Endothelial cell of umbilical vein (primary cell): ENCODE data around the gene SESN3. TPM values are rescaled to one million over a fixed set of nuclear protein-coding genes. Genes with fewer than 3 reads are reported as not detected.

Source experiments
- BruUV-seq: library from RNA; stranded (reverse); fragments of 400-500 nt; replicated peaks from 2 replicates; lab custom pipeline; 2021; lab: Mats Ljungman, UMichigan
- CTCF ChIA-PET: fragments of 300-600, 350-600 bp; sonication (Branson Sonifier 250); formaldehyde crosslinking; loops from one replicate; lab custom pipeline; 2021; ENCODE audit warnings: antibody characterized with exemption, inconsistent platforms; lab: Charles Lee
- POLR2A ChIA-PET: fragments of 300-600, 350-600 bp; sonication (Branson Sonifier 250); formaldehyde crosslinking; loops from one replicate; lab custom pipeline; 2021; ENCODE audit warnings: antibody characterized with exemption, inconsistent platforms; lab: Charles Lee
- DNase-seq: peaks from one replicate; pipeline ENCODE4 v3.0.0-alpha.2; 2011; ENCODE audit warnings: low read depth, low spot score
- FAIRE-seq: peaks from 2 replicates; lab custom pipeline; 2011; peaks lifted over from hg19 to GRCh38; lab: Jason Lieb, UNC
- H2AFZ ChIP-seq: 2 replicates; pipeline ENCODE4 v1.6.0; 2012; ENCODE audit warnings: low read depth, low read length, control low read depth, inconsistent platforms
- H3K27ac ChIP-seq: 2 replicates; pipeline ENCODE4 v1.5.1; 2011; ENCODE audit warnings: low read depth, mild to moderate bottlenecking, control low read depth, low read length, moderate library complexity; ENCODE audit not compliant: insufficient read depth
- H3K27me3 ChIP-seq, 2 experiments: 2 replicates each; pipeline versions ENCODE4 v1.6.0 to v1.6.1; 2011; ENCODE audit warnings: low read length in 2 of 2, mixed read lengths in 1 of 2; ENCODE audit not compliant: control insufficient read depth in 2 of 2, insufficient read depth in 2 of 2
- H3K36me3 ChIP-seq, 2 experiments: 2 replicates in 1 of 2; 3 replicates in 1 of 2; pipeline ENCODE4 v1.5.1; 2011; ENCODE audit warnings: low read length in 2 of 2, mild to moderate bottlenecking in 1 of 2, moderate library complexity in 1 of 2; ENCODE audit not compliant: control insufficient read depth in 2 of 2, insufficient read depth in 2 of 2; ENCODE audit errors: extremely low read depth in 1 of 2
- H3K4me1 ChIP-seq: 3 replicates; pipeline ENCODE4 v1.5.1; 2011; ENCODE audit warnings: mild to moderate bottlenecking, low read length; ENCODE audit not compliant: control insufficient read depth, insufficient read depth; ENCODE audit errors: extremely low read depth
- H3K4me2 ChIP-seq: 2 replicates; pipeline ENCODE4 v1.6.1; 2011; ENCODE audit warnings: low read length, control low read depth, mixed read lengths; ENCODE audit not compliant: insufficient read depth
- H3K4me3 ChIP-seq, 3 experiments: fragments of 200-600 bp in 1 of 3; sonication (generic), shearing (Covaris generic) in 1 of 3; replicated peaks in 1 of 3; 2 replicates each; pipeline ENCODE4 v1.5.1; 2011 to 2016; ENCODE audit warnings: control low read depth in 3 of 3, low read length in 3 of 3, mild to moderate bottlenecking in 2 of 3, inconsistent platforms in 1 of 3, low read depth in 1 of 3, moderate library complexity in 1 of 3; ENCODE audit not compliant: insufficient read depth in 1 of 3
- H3K79me2 ChIP-seq: 2 replicates; pipeline ENCODE4 v1.6.0; 2012; ENCODE audit warnings: low read length, inconsistent platforms; ENCODE audit not compliant: control insufficient read depth, insufficient read depth
- H3K9ac ChIP-seq: replicated peaks from 2 replicates; pipeline ENCODE3; 2011; ENCODE audit warnings: low read length, control low read depth; ENCODE audit not compliant: insufficient read depth; ENCODE audit errors: extremely low read depth
- H3K9me1 ChIP-seq: replicated peaks from 3 replicates; pipeline ENCODE4 v1.6.0; 2011; ENCODE audit warnings: mild to moderate bottlenecking, low read length; ENCODE audit not compliant: control insufficient read depth, insufficient read depth; ENCODE audit errors: extremely low read depth
- H3K9me3 ChIP-seq: replicated peaks from 2 replicates; pipeline ENCODE4 v1.5.1; 2012; ENCODE audit warnings: low read length, inconsistent platforms; ENCODE audit not compliant: control insufficient read depth, insufficient read depth
- H4K20me1 ChIP-seq: replicated peaks from 2 replicates; pipeline ENCODE3; 2011; ENCODE audit warnings: mild to moderate bottlenecking, low read length; ENCODE audit not compliant: control insufficient read depth, insufficient read depth; ENCODE audit errors: extremely low read depth
- CTCF ChIP-seq, 2 donors: IDR thresholded peaks; 1 replicate in 1 of 2; 2 replicates in 1 of 2; pipeline ENCODE4 v1.5.1; 2011; ENCODE audit warnings: low read length in 2 of 2, mild to moderate bottlenecking in 2 of 2, moderate library complexity in 2 of 2, control low read depth in 1 of 2, inconsistent platforms in 1 of 2, low read depth in 1 of 2; ENCODE audit not compliant: insufficient read depth in 1 of 2; ENCODE audit errors: extremely low read depth in 1 of 2
- EZH2 ChIP-seq: IDR thresholded peaks from 2 replicates; pipeline ENCODE4 v1.6.1; 2012; ENCODE audit warnings: borderline replicate concordance, low read depth, mild to moderate bottlenecking, moderate library complexity, low read length, inconsistent platforms; ENCODE audit not compliant: severe bottlenecking
- FOS ChIP-seq: IDR thresholded peaks from 2 replicates; pipeline ENCODE4 v1.6.1; 2011; ENCODE audit warnings: mild to moderate bottlenecking, low read length, moderate library complexity, borderline replicate concordance; ENCODE audit not compliant: insufficient read depth
- GATA2 ChIP-seq: IDR thresholded peaks from 2 replicates; pipeline ENCODE4 v1.7.0; 2011; ENCODE audit warnings: low read depth, mild to moderate bottlenecking, moderate library complexity, mixed read lengths, low read length; ENCODE audit not compliant: insufficient read length, insufficient read depth
- JUN ChIP-seq: IDR thresholded peaks from 2 replicates; pipeline ENCODE4 v1.6.1; 2011; ENCODE audit warnings: borderline replicate concordance, low read depth; ENCODE audit not compliant: insufficient read length, insufficient read depth
- MYC ChIP-seq: IDR thresholded peaks from one replicate; pipeline ENCODE4 v1.6.1; 2011; ENCODE audit warnings: mild to moderate bottlenecking, low read depth, low read length
- POLR2A ChIP-seq: IDR thresholded peaks from 2 replicates; pipeline ENCODE4 v1.6.1; 2012; ENCODE audit warnings: low read depth, mild to moderate bottlenecking, control low read depth, low read length
- POLR2AphosphoS5 ChIP-seq: IDR thresholded peaks from 2 replicates; pipeline ENCODE4 v1.6.1; 2012; ENCODE audit warnings: low read depth, mild to moderate bottlenecking, control low read depth, low read length, moderate library complexity; ENCODE audit not compliant: insufficient read depth
- dilution Hi-C: fragments of 300-500 bp; cut with MboI; formaldehyde crosslinking; loops from one replicate; pipeline ENCODE4 v1.15.0; 2019; ENCODE audit warnings: low sequenced_read_pairs; ENCODE audit not compliant: extremely low pct_ligation_motif_present
- intact Hi-C: fragments of 100-400 bp; cut with micrococcal nuclease; formaldehyde crosslinking; loops from one replicate; pipeline ENCODE4 v1.10.0; 2022
- polyA plus RNA-seq, 4 experiments: library from polyadenylated mRNA; depleted of rRNA in 3 of 4; stranded (reverse) in 3 of 4; unstranded in 1 of 4; fragments of >200 nt; gene quantifications; 2 replicates each; pipeline versions ENCODE4 v1.2.1 to v1.2.3, GENCODE V29; 2011 to 2012; ENCODE audit warnings: missing spikeins in 1 of 4
- total RNA-seq: library from RNA; stranded (reverse); gene quantifications from 2 replicates; pipeline ENCODE4 v1.2.3, GENCODE V29; 2021
- TF ChIP-seq, protein P1 (sequence below): IDR thresholded peaks from 2 replicates; pipeline ENCODE4 v1.6.1; 2011; ENCODE audit not compliant: insufficient read depth, insufficient read length

The SESN3 gene
- total and polyA plus RNA-seq, 2 donors (not counting 3 experiments of a cell fraction or from before 2014, with no cell fraction given): 1.6 to 6.9 TPM

DNA sequence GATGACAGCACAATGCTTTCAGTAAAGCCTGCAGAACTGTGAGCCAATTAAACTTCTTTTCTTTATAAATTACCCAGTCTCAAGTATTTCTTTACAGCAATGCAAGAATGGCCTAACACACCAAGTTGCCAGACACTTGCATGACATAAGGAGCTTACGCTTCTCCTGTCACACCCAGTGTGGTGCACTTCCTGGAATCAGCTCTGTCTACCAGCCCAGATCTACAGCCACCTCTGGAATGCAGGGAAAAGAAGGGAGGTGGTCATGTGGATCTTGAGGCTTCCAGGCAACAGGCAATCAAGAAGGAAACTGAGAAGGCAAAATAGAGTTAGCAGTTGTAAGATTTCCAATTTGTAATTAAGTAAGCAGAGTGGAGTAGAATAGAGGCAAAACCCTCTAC lies 37.4 kb upstream of the SESN3 start:
- no peak overlapping the region for H2AFZ ChIP-seq
- H3K79me2 ChIP-seq: no peaks in the 10 kb centered on the region
- no peak overlapping the region for H3K4me3 ChIP-seq
- H3K9ac ChIP-seq: no peak overlapping the region
- POLR2A ChIA-PET: no interaction called here
- TF ChIP-seq POLR2A (no peak), POLR2AphosphoS5 (no peak), FOS (no peak), JUN (no peak), MYC (no peak), EZH2 (no peak), CTCF (IDR thresholded peaks at IDR 0.05; ENCODE audit: extremely low read depth in 1 of 2, insufficient read depth in 1 of 2, low read depth in 1 of 2, low read length in 2 of 2) (no peak), GATA2 (no peak)
- TF ChIP-seq, protein P1, sequence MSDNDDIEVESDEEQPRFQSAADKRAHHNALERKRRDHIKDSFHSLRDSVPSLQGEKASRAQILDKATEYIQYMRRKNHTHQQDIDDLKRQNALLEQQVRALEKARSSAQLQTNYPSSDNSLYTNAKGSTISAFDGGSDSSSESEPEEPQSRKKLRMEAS: no peak
- H3K9me3 ChIP-seq: no peaks in the 10 kb centered on the region
- H3K27me3 ChIP-seq: no peaks in the 10 kb centered on the region
- H4K20me1 ChIP-seq: no peaks in the 10 kb centered on the region
- BruUV-seq: no TSS peak
- DNase-seq (no peak), FAIRE-seq (no peak)
- intact Hi-C loops: no loop called here
- dilution Hi-C loops: no loop called here
- CTCF ChIA-PET: no interaction called here
- H3K36me3 ChIP-seq: no peaks in the 10 kb centered on the region
- H3K27ac ChIP-seq: no peak overlapping the region
- no peaks in the 10 kb centered on the region for H3K9me1 ChIP-seq
- H3K4me1 ChIP-seq: no peaks in the 10 kb centered on the region
- no peak overlapping the region for H3K4me2 ChIP-seq
